Tongue (tissue), 3 donors: ENCODE results near the gene TTC14. TPM values are rescaled to one million over a fixed set of nuclear protein-coding genes. Genes with fewer than 3 reads are reported as not detected.

Experiments used
- DNase-seq: peaks from one replicate; pipeline ENCODE4 v3.0.0-alpha.2; 2015
- small RNA-seq: library from RNA; depleted of rRNA; stranded (forward); fragments of <200 nt; gene quantifications from one replicate; pipeline ENCODE3, GENCODE V24; 2014; ENCODE audit warnings: low replicate concordance
- total RNA-seq: library from RNA; depleted of rRNA; stranded (reverse); fragments of >200 nt; gene quantifications from one replicate; pipeline ENCODE4 v1.2.3, GENCODE V29; 2014

TTC14 gene
- total RNA-seq, 1 donor from 2014 or later, result 51.1 TPM

DNA sequence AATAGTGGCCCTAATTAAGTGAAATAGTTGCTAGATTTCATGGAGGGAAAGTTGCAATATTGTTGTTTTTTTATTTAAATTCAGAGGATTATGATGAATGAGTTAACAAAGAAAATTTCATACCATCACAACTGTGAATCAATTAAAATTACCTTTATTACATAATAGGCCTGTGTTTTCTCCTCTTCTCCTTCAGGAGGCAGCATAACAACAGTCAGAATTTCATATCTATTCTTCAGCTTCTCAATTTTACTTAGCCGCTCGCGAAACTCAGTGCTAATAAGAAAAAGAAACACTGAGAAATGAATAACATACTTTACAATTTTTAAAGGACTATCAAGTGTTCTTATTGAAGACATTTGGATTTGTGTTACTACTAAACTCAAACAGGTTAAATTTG, 29.4 kb downstream of the TTC14 start:
- no peak for DNase-seq

DNA sequence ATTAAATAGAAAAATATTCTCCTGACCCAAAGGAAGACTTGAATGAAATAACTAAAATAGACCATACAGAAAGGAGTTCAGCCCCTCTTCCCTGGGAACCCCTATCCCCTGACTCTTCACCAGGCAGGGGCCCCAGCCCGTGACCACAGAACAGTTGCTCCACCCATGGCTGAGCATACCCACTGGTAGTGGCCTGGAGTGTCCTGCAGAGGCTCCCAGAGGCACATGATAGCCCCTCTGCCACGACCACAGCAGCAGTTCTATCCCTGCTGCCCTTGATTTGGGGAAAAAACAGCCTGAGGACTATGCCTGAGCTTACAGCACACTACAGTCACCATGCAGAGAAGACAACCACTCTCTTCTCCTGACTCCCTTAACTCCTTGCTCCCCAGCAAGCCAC, 31.8 kb downstream of the TTC14 start:
- DNase-seq, result no peak

DNA sequence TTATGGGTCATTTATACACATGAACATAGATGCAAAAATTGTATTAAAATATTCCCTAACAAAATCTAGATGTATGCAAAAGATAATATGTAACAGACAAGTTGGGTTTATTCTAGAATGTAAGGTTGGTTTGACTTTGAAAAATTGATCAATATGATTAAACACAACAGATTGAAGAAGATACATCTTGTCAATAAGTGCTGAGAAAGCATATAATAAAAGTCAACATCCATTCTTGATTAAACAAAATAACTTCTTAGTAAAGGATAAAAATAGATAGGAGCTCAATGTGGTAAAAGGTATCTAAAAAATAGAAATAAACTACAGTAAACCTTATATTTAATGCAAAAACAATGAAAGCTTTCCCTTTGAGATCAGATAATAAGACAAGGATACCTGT, 39.0 kb downstream of the TTC14 start:
- no peak for DNase-seq

DNA sequence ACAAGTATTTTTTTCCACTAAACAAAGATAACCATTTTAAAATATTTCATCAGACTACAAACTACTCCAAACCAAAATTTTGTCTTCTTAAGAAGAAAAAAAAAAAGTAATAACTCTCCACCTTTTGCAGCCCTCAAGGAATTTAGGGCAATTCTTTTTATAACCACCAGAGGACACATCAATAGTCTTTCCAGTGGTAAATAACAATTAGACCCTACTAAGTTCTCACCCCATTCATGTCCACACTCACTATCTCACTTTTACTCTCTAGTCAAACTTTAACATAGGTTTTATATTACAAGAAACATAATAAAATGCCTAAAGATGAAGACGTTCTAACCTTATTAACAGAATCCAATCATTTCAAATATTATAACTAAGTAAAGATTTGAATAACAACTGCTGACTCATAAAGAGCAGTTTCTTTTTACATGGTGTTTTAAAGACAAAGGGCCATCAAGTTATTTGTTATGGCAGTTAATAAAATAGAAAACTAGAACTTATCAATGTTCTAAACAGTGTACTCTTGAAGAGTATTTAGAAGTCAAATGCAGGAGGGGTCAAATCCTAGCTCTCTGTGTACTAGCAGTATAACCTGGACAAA, 44.3 kb downstream of the TTC14 start:
- no peak for DNase-seq

DNA sequence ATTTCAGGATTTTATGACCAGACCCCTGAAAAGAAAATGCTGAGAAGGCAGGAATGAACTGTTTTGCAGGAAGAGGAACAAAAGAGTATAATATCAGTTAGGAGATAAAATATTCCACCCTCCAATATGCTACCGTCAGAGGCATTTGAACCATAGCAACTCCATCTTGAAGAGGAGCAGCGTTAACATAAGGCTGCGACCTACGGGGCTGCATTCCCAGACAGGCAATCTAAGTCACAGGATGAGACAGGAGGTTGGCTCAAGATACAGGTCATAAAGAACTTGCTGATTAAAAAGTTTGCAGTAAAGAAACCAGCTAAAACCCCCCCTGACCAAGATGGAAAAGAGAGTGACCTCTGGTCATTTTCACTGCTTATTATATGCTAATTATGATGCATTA, 54.4 kb downstream of the TTC14 start:
- DNase-seq, result no peak

DNA sequence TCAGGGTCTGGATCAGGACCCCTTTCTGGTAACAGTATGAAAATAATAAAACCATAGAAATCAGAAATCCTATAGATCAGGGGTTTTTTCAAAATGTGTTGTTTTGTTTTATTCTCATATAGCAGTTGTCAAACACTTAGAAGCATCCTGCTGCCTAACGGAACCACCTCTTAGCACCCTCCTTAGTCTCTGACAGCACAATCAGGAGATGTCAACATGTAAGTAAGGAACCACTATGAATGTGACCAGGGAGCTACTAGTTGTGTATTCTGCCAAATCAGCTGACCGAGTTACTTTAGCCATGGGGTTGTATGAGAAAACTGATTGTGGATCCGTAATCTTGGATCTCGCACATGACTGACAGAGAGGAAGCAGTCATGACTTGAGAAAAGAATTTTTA, 55.1 kb downstream of the TTC14 start:
- DNase-seq, result no peak

Small RNAs within 50 kb of the gene (small RNA-seq; reads per million reads assigned to genes)
- gene AC068298.1 (not detected), gene RNU6-486P (not detected)

Other genes with a start within 250 kb of the TTC14 start
- gene CCDC39, start 77.3 kb downstream of the TTC14 start, total RNA-seq, result 0.10 TPM